GM12874 (cell line): ENCODE measurements around the gene SLC35D1.

Source experiments
- TF ChIP-seq, protein P1 (sequence below): IDR thresholded peaks from 2 replicates; pipeline ENCODE4 v1.5.1; 2011; ENCODE audit warnings: low read depth, mild to moderate bottlenecking, control low read depth, low read length, moderate library complexity; ENCODE audit not compliant: insufficient read depth

SLC35D1 gene

DNA sequence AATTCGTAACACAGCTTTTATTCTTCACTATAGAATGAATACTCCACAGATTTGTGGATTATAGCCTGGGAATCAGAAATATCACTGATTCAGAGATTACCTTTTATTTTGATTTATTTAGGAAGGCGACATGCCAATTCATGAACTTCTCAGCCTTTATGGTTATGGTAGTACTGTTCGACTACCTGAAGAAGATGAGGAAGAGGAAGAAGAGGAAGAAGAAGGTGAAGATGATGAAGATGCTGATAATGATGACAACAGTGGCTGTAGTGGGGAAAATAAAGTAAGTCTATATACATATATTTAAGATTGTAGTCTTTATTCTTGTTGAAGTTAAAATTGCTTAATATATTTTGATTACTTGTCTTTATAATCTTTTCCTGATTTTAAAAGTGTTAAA, 96.0 kb downstream of the SLC35D1 start:
- TF ChIP-seq, protein P1, sequence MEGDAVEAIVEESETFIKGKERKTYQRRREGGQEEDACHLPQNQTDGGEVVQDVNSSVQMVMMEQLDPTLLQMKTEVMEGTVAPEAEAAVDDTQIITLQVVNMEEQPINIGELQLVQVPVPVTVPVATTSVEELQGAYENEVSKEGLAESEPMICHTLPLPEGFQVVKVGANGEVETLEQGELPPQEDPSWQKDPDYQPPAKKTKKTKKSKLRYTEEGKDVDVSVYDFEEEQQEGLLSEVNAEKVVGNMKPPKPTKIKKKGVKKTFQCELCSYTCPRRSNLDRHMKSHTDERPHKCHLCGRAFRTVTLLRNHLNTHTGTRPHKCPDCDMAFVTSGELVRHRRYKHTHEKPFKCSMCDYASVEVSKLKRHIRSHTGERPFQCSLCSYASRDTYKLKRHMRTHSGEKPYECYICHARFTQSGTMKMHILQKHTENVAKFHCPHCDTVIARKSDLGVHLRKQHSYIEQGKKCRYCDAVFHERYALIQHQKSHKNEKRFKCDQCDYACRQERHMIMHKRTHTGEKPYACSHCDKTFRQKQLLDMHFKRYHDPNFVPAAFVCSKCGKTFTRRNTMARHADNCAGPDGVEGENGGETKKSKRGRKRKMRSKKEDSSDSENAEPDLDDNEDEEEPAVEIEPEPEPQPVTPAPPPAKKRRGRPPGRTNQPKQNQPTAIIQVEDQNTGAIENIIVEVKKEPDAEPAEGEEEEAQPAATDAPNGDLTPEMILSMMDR: no peak

- TF ChIP-seq, protein P1: no peak
These were observed 99.7 kb downstream of the SLC35D1 start for GRCh38 chr1:66954208-66954607.

GRCh38 chr1:66951513-66951912, 102.4 kb downstream of the SLC35D1 start:
- TF ChIP-seq, protein P1: no peak
